ENCODE measurements around the gene HIGD1B. TPM values are rescaled to one million over a fixed set of nuclear protein-coding genes. Genes with fewer than 3 reads are reported as not detected.

Gene HIGD1B
- total and polyA plus RNA-seq, 9 donors: 1.1 to 6.8 (median 2.0) TPM

DNA sequence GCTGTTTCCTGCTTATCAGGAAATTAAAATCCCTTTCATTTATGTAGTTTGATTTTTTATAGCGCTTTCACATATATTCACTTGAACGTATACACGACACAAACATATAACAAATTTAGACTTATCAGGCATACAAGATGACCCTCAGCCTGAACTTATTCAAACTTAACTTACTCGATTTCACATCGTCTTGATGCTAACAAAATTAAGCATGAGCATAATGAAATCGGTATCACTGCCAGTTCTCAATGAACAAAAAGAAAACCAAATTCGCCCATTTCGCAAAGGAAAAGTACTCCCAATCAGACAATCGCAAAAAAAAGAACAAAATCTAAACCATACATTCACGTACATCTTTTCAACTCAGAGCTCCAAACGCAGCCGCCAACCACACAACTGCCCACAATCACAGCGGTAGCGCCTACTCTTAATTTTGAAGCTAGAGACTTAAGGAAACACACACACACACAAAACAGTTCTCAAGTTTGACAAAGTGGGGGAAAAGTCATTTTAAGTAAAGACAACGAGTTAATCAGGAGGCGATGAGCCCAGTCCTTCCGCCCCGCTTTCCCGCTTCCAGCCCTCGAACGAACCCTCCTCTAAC is 18.7 kb upstream of the HIGD1B start:
- H3K27ac ChIP-seq: no peak overlapping the region
- peak overlapping the region; percentile 65 for H3K4me3 ChIP-seq
- DNase-seq: peak in 1 of 5 donors; percentile 23
- H3K27me3 ChIP-seq: no peaks in the 10 kb centered on the region
- no peaks in the 10 kb centered on the region for H3K36me3 ChIP-seq
- no peaks in the 10 kb centered on the region for H3K9me3 ChIP-seq
- intact Hi-C loops (cut with DNase I): no loop called here
- TF ChIP-seq EP300 (IDR thresholded peaks at IDR 0.05) (no peak), CTCF (IDR thresholded peaks at IDR 0.05) (no peak), POLR2A (IDR thresholded peaks at IDR 0.05) (no peak)
- H3K4me1 ChIP-seq (ENCODE audit: insufficient read depth): no peaks in the 10 kb centered on the region
- WGBS, 3 donors: 3 to 4% (median 4%) methylated on average over 21 of the region's 21 CpGs

DNA sequence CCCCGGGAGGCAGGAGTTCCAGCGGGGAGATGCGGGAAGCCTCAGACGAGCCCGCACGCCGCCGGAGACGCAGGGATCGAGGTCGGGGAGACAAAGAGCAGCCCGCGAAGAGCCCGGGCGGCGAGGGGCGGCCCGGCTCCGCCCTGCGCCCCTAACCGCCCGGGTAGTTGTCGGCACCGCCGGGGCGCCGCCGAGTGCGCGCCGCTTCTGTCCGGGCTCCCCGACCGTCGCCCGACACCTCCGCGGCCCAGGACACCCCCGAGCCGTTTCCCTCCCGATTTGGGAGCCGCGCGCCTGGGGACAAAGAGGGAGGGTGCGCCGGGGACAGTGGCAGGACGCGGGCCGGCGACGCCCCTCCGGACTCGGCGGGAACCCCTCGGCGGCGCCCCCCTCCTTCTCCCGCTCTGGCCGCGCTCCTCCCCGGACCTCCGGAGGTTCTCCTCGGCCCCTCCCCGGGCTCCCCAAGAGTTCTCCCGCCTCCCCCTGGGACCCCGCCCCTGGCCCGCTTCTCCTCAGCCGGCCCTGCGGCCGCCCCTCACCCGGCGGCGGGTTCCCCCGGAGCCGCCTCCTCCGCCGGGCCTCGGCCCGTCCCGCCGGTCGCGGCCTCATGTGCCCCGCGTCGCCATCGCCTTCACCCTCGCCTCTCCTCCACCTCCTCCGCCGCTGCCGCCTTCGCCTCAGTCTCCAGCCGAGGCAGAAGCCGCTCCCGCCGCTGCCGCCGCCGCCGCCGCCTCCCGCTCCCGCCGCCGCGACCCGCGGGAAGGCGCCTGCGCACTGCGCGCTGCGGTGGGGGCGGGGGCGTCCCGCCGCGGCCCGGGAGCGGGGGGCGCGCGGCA is 17.9 kb upstream of the HIGD1B start, which contains the start of gene GJC1:
Gene GJC1 (minus strand): TSS at position 765 of the 836 bp plus-strand sequence. CDS start 24,470 bp downstream, outside the sequence.
- peak in 2 of 5 donors; percentile 37 to 42 for DNase-seq
- no peaks in the 10 kb centered on the region for H3K9me3 ChIP-seq
- intact Hi-C loops (cut with DNase I): no loop called here
- H3K27me3 ChIP-seq: no peaks in the 10 kb centered on the region
- WGBS, 3 donors: 1% methylated on average over 83 to 122 of the region's 123 CpGs
- H3K36me3 ChIP-seq: no peaks in the 10 kb centered on the region
- H3K4me1 ChIP-seq (ENCODE audit: insufficient read depth): no peaks in the 10 kb centered on the region
- TF ChIP-seq POLR2A (IDR thresholded peaks at IDR 0.05) (no peak), CTCF (IDR thresholded peaks at IDR 0.05) (no peak), EP300 (IDR thresholded peaks at IDR 0.05) (no peak)
- H3K27ac ChIP-seq: peak within 1 kb of the TSS; percentile 36 to 45
- peak within 1 kb of the TSS; percentile 65 for H3K4me3 ChIP-seq

DNA sequence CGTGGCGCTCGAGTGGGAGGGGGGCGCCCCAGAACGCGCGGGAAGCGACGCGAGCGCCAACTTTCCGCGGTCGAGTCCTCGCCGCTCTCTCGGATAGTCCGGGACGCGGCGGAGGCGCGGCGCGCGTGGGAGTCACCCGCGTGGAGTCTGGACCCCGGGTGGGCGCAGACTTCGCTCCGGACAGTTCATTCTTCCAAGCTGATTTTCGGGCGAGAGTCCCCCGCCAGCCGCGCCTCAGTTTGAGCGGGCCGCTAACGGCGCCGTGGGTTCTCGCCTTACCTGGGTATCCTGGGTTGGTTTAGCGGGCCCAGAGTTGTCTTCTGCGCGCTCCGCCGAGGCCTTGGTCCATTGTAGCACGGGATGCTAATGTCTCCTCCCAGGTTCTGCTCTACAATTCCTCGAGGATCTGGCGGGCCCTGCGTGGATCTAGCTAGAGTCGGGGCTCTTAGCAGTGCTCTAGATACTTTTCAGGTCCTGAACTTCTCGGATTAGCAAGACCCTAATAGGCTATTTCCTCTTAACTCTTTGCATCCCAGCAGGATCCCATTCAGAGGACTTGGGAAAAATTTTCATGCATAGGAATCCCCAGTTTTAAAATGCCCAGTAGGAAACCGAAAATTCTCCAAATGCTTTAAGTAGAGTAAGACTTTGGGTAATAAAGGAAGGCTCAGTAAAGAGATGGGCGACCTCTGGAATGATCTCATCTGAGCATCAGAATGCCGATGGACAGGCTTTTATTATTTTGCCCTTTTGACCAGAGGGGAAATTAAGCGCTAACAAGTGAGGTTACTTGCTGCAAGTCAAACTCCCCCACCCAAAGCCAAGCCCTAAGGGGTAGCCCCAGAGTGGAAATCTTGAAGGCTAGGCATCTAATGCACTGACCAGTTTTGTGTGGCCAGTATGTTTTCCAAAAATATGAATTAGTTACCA is 17.1 kb upstream of the HIGD1B start:
- no peak overlapping the region for H3K27ac ChIP-seq
- peak overlapping the region; percentile 65 for H3K4me3 ChIP-seq
- no peaks in the 10 kb centered on the region for H3K9me3 ChIP-seq
- TF ChIP-seq POLR2A (IDR thresholded peaks at IDR 0.05) (no peak), EP300 (IDR thresholded peaks at IDR 0.05) (no peak), CTCF (IDR thresholded peaks at IDR 0.05) (no peak)
- no peaks in the 10 kb centered on the region for H3K27me3 ChIP-seq
- H3K36me3 ChIP-seq: no peaks in the 10 kb centered on the region
- no peaks in the 10 kb centered on the region for H3K4me1 ChIP-seq (ENCODE audit: insufficient read depth)
- WGBS, 3 donors: 5 to 6% (median 5%) methylated on average over 48 to 58 of the region's 58 CpGs
- peak in 1 of 5 donors; percentile 42 for DNase-seq
- intact Hi-C loops (cut with DNase I): no loop called here

DNA sequence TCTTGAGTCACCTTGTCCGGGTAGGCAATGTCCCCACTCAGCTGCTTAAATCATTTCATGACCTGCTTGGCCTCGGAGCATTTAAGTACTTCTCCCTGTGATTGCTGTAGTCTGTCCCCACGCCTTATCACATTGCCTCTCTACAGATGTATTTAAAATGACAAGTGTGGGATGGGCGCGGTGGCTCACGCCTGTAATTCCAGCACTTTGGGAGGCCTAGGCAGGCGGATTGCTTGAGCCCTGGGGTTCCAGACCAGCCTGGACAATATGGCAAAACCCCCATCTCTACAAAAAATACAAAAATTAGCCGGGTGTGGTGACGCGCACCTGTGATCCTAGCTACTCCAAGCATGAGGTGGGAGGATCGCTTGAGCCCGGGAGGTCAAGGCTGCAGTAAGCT is 16.3 kb upstream of the HIGD1B start:
- intact Hi-C loops (cut with DNase I): no loop called here
- no peaks in the 10 kb centered on the region for H3K27me3 ChIP-seq
- H3K27ac ChIP-seq: no peak overlapping the region

More for the DNA sequence above, 16.3 kb upstream of the HIGD1B start:
- 82 to 88% (median 87%) methylated on average over 12 of the region's 12 CpGs for WGBS, 3 donors
- no peaks in the 10 kb centered on the region for H3K4me1 ChIP-seq (ENCODE audit: insufficient read depth)
- no peak overlapping the region for H3K4me3 ChIP-seq
- H3K9me3 ChIP-seq: no peaks in the 10 kb centered on the region
- H3K36me3 ChIP-seq: no peaks in the 10 kb centered on the region
- DNase-seq: no peak
- TF ChIP-seq POLR2A (IDR thresholded peaks at IDR 0.05): no peak
- TF ChIP-seq EP300 (IDR thresholded peaks at IDR 0.05): no peak
- no peak for TF ChIP-seq CTCF (IDR thresholded peaks at IDR 0.05)

Measured in ovary (tissue), 9 donors.